ENCODE data around the gene CDH12.

GRCh38 chr5:22278164-22278563, 575.0 kb downstream of the CDH12 start:
- TF ChIP-seq ISL1 (CRISPR knock-in tag; IDR thresholded peaks at IDR 0.05) (no peak), ZFP3 (CRISPR knock-in tag; IDR thresholded peaks at IDR 0.05) (no peak), OSR1 (CRISPR knock-in tag; IDR thresholded peaks at IDR 0.05) (no peak), RARB (CRISPR knock-in tag; IDR thresholded peaks at IDR 0.05) (no peak)
- TF ChIP-seq, protein P1, sequence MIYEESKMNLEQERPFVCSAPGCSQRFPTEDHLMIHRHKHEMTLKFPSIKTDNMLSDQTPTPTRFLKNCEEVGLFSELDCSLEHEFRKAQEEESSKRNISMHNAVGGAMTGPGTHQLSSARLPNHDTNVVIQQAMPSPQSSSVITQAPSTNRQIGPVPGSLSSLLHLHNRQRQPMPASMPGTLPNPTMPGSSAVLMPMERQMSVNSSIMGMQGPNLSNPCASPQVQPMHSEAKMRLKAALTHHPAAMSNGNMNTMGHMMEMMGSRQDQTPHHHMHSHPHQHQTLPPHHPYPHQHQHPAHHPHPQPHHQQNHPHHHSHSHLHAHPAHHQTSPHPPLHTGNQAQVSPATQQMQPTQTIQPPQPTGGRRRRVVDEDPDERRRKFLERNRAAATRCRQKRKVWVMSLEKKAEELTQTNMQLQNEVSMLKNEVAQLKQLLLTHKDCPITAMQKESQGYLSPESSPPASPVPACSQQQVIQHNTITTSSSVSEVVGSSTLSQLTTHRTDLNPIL (CRISPR knock-in tag; IDR thresholded peaks at IDR 0.05; ENCODE audit: low read depth), result no peak
